Coronary artery (tissue), 2 donors: ENCODE results near the gene CNTN1.
"Not testable (repeated sequence)": the region's sequence is repeated elsewhere in the genome, so short reads cannot be mapped to it uniquely, and the experiment has no call there.

Experiments used
- DNase-seq: peaks from one replicate; pipeline ENCODE4 v3.0.0-alpha.2; 2017; ENCODE audit warnings: low spot score
- H3K27ac ChIP-seq, 2 donors: fragments of 200-600 bp; sonication (generic); one replicate each; pipeline ENCODE4 v1.5.1; 2016 to 2019
- H3K4me3 ChIP-seq: fragments of 200-600 bp; sonication (generic); 2 replicates; pipeline ENCODE4 v1.5.1; 2016; ENCODE audit warnings: mild to moderate bottlenecking, moderate library complexity
- CTCF ChIP-seq: fragments of 200-600 bp; sonication (generic); IDR thresholded peaks from one replicate; pipeline ENCODE4 v1.5.1; 2019; ENCODE audit warnings: antibody characterized with exemption

Gene CNTN1

GRCh38 chr12:40723001-40723400 is 30.8 kb downstream of the CNTN1 start:
- no peak overlapping the region for H3K27ac ChIP-seq
- no peak for TF ChIP-seq CTCF
- no peak overlapping the region for H3K4me3 ChIP-seq
- no peak for DNase-seq

GRCh38 chr12:40726366-40726765 is 34.1 kb downstream of the CNTN1 start:
- DNase-seq, result no peak
- Histone ChIP-seq H3K4me3 (no peak overlapping the region), H3K27ac (no peak overlapping the region)
- no peak for TF ChIP-seq CTCF

DNA sequence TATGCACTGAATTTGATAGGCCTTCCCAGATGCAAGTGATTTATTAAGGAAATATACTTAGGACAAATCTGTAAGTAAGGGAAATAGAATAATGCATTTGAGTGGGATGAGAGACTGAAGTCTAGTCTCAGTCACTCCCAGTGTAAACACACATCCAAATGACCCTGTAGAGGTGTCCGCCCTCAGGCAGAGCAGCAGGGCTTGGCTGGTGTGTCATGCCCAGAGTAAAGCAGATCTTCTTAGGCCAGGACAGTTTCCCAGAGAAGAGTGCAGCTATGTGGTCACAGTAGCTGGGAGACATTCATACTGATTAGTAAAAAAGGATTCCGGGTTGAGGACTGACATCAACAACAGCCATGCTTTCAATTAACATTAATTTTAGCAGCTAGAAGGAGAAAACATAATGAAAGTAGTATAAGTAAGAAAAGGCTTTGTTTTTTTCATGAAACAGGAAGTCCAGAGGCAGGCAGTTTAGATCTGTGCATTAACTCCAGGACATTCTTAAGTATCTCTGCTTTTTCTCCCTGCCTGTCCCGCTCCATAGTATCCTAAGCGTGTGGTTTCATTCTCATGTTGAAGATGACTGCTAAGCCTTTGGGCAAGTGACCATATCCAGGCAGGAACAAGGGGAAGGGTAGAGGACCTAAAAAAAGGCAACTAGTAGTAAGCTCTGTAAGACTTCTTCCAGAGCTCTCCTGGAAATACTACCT is 35.7 kb downstream of the CNTN1 start:
- H3K4me3 ChIP-seq, result no peak overlapping the region
- no peak overlapping the region for H3K27ac ChIP-seq
- no peak for TF ChIP-seq CTCF
- DNase-seq, result no peak

DNA sequence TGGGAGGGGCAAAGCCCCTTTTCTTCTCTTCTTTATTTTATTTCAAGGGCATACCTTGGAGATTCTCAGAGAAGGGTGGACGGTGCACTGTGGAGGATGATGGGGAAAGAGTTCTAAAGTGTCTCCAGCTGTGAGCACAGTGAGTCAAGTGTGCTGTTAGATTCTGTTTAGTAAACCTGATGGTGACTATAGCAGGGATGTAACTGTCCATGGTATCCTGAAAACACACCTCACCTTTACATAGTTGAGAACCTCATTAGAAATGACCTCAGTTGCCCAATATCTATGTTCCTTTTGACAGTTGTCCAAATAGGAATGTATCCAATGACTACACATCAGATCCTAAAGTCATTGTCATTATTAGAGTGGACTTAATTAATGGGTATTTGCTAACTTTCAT is 38.0 kb downstream of the CNTN1 start:
- H3K27ac ChIP-seq, result no peak overlapping the region
- no peak for DNase-seq
- no peak overlapping the region for H3K4me3 ChIP-seq
- no peak for TF ChIP-seq CTCF

DNA sequence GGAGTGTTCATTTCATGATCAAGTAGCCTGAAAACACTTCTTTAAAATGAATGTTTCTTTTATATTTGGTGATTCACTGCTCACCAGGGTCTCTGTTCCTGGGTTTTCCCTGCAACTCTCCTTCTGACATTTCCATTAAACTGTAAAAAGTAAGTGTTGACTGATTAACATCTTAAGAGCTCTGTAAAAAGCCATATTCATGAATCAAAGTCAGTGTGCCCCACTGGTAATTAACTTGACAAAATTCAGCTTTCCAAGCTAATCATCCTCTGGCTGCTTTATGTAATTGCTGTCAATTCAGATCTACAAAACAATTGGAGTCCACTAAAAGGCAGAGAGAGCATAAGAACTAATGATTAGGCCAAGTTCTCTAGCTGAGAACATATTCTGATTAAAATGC is 41.6 kb downstream of the CNTN1 start:
- DNase-seq, result no peak

DNA sequence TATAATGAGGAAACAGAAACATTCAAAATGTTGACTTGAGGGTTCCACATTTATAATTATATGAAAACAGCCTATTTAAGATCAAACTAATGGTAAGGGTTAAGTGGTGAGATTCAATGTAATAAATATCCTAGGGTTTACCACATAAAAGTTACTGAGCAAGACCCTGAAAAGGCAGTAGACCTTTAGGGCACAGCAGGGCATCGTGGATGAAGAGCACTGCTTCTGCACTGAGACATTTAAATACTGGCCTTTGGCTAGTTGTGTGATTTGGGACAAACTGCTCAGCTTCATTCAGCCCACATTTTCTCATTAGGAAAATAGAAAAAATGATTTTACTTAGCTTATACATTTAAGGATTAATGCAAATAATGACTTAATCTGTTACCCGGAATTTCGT is 42.0 kb downstream of the CNTN1 start:
- no peak for TF ChIP-seq CTCF
- no peak overlapping the region for H3K27ac ChIP-seq
- no peak overlapping the region for H3K4me3 ChIP-seq
- DNase-seq, result no peak

More for the DNA sequence above, 41.6 kb downstream of the CNTN1 start:
- Histone ChIP-seq H3K27ac (no peak overlapping the region), H3K4me3 (no peak overlapping the region)
- TF ChIP-seq CTCF, result no peak

DNA sequence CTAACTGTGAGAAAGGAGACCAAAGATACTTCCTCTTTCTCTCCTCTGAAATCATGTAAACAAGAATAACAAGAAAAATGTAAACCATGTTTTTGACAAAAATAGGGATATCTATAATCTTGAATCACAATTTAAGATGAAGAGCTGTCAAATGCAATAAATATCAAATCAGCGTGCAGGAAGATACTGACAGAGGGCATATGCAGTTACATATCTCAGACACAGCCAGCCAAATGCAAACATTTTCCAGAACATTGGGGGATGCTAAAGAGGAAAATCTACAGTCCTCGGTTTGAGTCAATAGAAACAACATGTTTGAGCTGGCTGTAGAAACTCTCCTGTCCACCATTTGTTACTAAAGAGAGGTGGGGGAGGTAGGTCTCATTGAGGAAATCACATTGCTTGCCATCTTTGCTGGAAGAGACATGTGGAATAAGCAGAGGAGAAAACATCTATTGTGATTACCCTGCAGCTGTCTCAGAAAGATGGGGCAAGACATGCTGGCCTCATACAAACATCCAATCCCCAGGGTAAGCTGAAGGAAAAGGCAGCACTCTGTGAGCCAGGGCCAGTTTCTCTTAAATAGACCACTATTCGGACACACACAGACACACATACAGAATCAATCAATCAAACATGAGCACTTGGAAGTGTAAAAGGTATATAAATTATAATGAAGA is 43.5 kb downstream of the CNTN1 start:
- TF ChIP-seq CTCF, result no peak
- H3K4me3 ChIP-seq, result no peak overlapping the region
- DNase-seq, result no peak
- H3K27ac ChIP-seq, result no peak overlapping the region

DNA sequence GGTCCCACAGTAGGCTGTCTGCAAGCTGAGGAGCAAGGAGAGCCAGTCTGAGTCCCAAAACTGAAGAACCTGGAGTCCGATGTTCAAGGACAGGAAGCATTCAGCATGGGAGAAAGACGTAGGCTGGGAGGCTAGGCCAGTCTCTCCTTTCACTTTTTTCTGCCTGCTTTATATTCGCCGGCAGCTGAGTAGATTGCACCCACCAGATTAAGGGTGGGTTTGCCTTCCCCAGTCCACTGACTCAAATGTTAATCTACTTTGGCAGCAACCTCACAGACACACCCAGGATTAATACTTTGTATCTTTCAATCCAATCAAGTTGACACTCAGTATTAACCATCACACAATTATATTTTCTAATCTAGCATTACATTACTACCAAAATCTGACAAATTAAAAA is 45.2 kb downstream of the CNTN1 start:
- H3K4me3 ChIP-seq, H3K27ac ChIP-seq, DNase-seq: not testable (repeated sequence)
